Raji (cell line): ENCODE results near the gene GLB1L2.

Experiments
- POLR2A ChIP-seq: IDR thresholded peaks from 2 replicates; pipeline ENCODE4 v1.6.1; 2011; ENCODE audit warnings: low read depth, low read length, control low read depth; ENCODE audit not compliant: insufficient read depth

GLB1L2 gene

DNA sequence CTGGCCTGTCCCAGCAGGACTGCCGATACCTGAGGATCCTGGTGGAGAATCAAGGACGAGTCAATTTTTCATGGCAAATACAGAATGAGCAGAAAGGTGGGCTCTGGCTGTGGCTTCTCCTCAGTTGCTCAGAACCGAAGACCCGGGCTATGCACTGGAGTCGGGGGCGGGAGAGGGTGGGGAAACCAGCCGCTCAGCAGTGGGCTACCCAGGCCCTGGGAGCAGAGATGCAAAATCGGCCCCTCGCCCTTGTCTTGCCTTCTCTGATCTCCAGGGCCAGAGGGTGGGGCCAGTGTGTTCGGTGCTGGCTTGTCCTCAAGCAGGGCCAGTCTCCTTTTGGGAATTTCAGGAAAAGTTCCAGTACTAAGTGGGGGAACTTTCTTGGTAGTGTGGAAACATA is 18.4 kb upstream of the GLB1L2 start:
- no peak for TF ChIP-seq POLR2A

DNA sequence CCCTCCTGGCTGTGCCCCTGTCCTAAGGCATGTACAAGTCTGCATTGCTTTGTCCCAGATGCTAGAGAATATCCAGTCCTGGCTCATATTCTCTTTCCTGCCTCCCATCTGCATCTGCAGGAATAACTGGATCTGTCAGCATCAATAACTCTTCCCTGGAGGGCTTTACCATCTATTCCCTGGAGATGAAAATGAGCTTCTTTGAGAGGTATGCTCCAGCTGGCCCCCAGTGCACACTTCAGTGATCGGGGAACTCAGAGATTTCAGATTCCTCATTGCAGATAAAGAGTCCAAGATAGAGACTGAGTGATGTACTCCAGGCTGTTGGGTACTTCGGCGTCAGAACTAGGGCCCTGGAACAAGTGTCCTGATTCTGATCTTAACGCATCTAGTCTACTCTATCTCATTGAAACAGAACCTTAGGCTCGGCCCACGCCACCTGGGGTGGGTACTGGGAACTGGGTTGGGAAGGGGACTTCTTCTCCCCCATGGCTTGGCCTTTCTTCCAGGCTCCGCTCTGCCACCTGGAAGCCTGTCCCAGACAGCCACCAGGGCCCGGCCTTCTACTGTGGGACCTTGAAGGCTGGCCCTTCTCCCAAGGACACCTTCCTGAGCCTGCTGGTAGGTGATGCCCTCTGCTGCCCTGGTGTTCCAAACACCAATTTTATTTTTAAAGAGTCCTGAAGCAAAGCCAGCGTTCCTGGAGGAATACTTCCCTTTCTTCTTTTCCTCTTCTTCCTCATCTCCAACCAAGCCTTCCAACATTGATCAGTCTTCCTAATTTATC is 17.8 kb upstream of the GLB1L2 start:
- no peak for TF ChIP-seq POLR2A

DNA sequence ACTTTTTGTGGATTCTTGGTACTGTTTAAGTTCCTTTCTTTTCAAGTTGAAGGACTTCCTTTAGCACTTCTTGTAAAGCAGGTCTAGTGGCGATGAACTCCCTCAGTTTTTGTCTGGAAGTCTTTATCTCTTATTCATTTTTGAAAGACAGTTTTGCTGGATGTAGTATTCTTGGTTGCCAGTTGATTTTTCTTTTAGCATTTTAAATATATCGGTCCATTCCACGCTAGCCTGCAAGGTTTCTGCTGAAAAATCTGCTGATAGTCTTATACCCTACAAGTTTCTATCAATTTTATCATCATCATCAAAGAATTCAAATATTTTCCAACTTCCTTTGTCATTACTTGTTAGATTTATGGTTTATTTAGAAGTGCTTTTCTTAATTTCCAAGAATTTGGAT is 14.7 kb upstream of the GLB1L2 start:
- TF ChIP-seq POLR2A, result no peak

DNA sequence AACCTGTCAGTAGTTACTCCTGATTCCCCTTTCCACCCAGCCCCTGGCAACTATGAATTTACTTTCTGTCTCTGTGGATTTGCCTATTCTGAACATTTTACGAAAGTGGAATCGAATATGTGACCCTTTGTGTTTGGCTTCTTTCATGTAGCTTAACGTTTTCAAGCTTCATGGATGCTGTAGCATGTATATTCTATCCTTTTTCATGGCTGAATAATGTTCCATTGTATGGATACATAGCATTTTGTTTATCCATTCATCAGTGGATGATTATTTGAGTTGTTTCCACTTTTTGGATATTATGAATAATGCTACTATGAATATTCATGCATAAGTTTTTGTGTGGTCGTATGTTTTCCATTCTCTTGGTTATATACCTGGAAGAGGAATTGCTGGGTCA is 9.2 kb upstream of the GLB1L2 start:
- no peak for TF ChIP-seq POLR2A

DNA sequence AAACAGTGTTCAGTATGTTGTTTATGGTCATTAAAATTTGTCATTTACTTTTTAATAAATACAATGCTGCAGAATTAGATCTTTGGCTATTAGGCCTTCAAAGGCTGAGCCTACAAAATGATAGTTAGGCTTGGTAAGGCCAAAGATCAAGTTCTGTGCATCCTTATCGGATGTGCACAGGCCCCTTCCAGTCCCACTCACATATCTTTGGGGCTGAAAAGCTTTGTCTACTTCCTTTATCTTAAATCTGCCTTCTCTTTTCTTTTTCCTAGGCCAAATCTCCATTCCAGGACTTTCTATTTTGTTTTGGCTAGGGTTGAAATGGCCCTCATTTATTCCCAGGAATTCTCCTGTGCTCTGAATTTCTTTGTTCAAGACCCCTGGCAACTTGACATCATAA is 3.4 kb upstream of the GLB1L2 start:
- TF ChIP-seq POLR2A, result no peak

DNA sequence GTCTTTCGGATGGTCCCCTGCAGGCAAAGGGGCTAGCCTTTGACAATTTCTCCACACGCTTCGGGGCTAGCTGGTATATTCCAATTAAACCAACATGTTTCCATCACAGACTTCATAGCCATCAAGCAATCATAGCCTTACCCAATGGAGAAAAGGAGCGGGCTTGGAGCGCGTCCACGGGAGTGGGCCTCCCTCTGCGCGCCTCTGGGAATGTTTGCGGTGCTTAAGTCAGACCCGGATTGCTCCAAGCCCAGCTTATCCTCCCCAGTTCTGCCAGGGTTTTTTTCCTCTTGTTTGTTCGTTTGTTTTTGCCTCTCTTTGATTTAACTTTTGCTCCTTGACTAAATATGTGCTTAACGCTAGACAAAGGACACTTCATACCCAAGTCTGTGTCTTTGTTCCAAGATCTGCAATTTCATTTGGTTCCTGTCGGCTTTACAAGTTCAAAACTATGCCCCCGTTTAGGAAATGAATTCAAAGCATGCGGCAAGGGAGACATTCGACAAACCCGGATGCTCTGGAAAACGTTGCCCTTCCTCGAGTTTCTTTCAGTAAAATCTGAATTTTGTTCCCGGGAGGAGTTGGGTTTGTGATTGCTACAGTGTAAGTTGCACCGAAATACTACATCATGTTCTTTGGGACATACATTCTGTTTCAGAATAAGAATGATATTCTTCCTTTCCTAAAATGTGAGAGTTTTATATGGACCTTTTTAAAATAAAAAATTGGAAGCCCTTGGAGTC is 1.0 kb upstream of the GLB1L2 start:
- TF ChIP-seq POLR2A, result no peak

DNA sequence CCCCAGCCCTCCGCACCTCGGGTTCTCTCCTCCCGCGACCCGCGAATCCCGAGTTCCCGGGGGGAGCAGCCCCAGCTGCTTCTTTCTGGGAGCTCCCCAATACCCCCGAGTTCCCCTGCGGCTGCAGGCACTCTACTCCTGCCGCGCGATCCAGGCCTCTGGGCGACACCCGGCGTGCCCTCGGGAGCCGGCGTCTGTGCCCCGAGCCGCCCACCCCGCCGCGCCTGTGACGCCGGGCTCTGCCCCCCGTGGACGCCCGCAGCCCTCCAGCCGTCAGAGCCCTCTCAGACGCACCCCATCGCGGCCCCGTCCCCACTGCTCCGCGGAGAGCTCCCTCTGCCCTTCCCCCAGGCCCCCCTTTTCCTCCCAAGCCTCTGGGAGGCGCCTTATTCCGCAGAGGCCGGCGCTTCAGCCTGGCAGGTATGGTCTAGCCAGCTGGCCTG is 422 bp downstream of the GLB1L2 start:
- no peak for TF ChIP-seq POLR2A

DNA sequence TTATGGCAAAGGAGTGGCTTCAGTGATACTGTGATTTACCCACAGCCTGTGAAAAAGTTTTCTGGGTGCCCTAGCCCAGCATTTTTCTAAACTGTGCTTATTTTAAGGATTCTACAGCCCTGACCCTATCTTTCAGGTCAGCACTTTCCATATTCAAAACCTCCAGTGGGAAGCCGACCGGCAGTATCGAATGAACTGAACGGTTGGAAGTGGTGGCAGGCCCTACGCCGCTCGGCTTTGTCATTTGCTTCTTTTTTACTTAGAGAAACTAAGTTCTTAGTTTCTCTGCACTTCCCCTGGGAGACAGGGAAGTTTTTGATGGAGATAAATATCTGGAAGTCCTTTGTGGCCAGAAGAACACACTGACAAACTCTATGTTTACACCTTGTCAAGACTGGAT is 994 bp downstream of the GLB1L2 start:
- TF ChIP-seq POLR2A, result no peak

DNA sequence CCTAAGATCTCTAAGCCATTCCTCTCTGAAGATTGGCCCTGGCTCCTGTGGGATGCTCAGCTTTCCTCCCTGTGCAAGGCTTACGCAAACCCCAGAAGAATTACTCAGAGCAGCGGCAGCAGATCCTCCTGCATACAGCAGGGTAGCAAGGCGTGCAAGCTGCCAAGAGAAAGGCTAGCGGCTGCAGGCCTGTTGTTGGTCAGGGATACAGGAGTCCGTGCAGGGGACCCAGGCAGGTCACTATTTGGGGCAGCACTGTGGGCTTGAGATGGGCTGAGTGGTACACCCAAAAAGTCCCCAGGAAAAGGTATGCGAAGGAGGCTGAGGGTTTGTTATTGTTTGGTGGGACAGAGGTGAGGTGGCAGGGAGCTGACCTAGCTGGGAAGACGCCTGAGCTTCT is 1.5 kb downstream of the GLB1L2 start:
- TF ChIP-seq POLR2A, result no peak

DNA sequence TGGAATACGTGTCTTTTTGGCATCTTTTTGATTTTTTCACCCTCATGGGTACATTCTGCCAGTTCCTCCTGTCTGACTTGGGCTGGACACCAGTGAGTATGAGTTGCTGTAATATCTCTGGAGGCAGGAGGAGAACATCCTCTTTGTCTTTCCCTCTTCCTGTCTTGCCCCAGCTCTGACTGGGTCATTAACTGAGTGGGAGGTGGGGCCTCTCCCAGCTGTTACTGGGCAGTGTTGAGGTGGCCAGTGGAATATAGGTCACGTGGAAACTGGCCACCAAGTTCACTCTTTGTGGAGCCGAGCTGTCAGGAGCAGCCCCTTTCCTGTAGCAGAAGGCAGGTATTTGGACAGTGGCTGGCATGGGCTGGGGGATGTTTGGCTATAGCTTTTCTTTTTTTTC is 2.2 kb downstream of the GLB1L2 start:
- no peak for TF ChIP-seq POLR2A

DNA sequence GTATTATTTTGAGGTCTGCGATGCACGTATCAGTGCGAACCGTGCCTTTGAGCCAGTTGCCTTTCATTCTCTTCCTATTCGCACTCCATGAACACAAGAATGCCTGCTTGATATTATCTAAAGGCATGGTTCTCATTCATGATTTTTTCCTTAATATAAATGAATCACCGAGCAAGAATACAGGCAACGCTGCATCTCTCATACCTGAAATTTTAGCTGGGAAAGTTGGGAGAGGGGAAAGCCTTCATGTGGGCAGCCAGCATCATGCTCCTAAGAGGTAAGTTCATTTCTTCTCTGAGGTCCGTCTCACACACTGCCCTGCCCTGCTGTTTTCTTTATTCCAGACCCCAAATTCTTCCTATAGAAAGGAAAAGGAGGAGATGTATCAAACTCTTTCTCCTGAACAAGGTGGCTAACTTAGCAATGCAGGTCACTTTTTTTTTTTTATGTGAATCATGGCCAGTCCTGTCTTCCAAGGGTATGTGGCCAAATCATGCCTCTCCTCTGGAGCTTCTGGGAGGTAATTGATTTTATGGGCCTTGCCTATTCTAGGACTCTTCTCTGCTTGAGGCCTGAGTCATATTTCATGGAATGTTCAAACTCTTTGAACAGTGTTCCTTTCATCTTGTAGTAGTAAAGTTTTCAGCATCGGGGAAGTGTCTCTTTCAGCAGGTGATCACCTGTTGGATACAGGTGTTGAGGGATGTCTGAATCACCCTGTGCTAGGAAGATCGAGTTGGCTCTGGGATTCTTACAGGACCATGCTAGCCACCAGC is 3.2 kb downstream of the GLB1L2 start:
- TF ChIP-seq POLR2A, result no peak

DNA sequence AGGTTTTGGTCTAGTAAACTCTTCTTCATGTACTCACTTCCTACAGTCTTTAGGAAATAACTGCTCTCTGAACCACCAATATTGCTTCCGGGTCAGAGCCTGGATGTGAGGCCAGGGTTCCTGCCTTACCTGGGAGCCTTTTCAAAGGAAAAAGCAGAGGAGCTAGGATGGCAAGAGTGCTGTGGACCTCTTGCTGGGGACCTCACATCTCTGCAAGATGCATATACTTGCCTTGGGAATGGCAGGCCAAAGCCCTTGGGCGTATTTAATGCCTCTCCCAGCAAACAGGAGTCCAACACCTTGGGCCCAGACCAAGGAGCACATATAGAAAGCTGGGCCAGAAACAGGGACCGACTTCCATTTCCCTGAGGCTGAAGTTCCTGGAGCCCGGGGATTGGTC is 5.3 kb downstream of the GLB1L2 start:
- TF ChIP-seq POLR2A, result no peak

DNA sequence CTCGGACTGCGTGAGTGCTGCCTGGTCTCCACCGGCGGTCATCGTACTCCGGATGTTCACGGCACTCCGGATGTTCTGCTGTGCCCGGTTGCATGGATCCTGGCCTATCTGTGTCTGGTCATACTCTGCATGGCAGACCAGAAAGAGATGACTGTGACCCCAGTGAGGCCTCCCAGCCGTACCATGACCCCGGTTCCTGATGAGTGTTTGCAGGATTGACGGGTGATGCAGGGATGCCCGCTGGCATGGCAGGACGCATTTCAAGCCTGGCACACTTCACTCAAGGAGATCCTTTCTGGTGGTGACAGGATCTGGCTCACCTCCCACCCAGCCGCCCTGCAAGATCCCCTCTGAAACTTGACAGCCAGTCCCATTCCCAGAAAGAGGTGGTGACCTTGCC is 6.3 kb downstream of the GLB1L2 start:
- TF ChIP-seq POLR2A, result no peak

DNA sequence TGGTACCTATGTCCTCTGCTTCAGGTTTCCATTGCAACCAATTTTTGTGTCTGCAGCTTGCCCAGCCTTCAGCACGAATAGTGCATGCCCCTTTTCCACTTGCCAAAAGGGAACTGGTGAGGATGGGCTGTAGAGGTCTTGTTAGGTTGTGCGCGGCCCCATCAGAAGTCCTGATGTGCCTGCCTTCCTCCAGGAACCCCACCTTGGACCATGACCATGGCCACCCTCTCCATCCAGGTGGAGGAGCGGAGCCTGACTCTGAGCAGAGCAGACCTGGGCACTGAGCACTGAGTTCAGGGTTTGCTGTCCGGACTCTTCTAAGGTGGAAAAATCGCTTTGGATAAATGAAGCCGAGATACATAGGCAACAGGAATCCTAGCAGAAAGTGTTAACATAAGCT is 6.9 kb downstream of the GLB1L2 start:
- TF ChIP-seq POLR2A, result no peak

DNA sequence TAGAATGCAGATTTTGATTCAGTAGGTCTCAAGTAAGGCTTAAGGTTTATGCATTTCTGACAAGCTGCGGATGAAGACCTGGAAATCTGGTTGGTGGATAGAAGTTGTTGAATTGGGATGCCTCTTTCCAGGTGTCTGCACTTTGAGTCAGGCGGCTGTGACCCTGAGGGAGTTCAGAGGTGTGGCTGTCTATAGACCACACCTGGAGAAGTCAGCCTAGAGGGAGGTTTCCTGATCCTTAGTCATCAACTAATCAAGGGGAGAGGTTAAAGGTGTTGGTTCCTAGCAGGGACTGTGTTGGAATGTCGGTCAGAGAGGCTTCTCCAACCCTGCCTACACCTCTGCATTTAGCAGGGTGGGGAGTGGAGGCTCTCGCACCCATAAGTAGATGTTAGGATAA is 8.0 kb downstream of the GLB1L2 start:
- TF ChIP-seq POLR2A, result no peak
